Adipocyte (in vitro differentiated cells): Measurements from ENCODE around the gene COQ2.
"Not testable (repeated sequence)": the region's sequence is repeated elsewhere in the genome, so short reads cannot be mapped to it uniquely, and the experiment has no call there.

Experiments used
- DNase-seq: peaks from one replicate; pipeline ENCODE4 v3.0.0-alpha.2; 2015; ENCODE audit warnings: low read depth
- H3K27me3 ChIP-seq: replicated peaks from 2 replicates; pipeline ENCODE4 v1.7.0; 2013; ENCODE audit warnings: mild to moderate bottlenecking, low read length, moderate library complexity; ENCODE audit not compliant: control insufficient read depth, insufficient read depth
- H3K36me3 ChIP-seq: 2 replicates; pipeline ENCODE4 v1.7.0; 2013; ENCODE audit warnings: low read length, mild to moderate bottlenecking, moderate library complexity; ENCODE audit not compliant: control insufficient read depth, insufficient read depth, severe bottlenecking
- H3K4me1 ChIP-seq: 2 replicates; pipeline ENCODE4 v1.7.0; 2013; ENCODE audit warnings: mild to moderate bottlenecking, low read length, moderate library complexity; ENCODE audit not compliant: control insufficient read depth, insufficient read depth
- H3K4me3 ChIP-seq: 2 replicates; pipeline ENCODE4 v1.7.0; 2013; ENCODE audit warnings: mild to moderate bottlenecking, low read length, moderate library complexity
- H3K9ac ChIP-seq: 2 replicates; pipeline ENCODE4 v1.7.0; 2013; ENCODE audit warnings: mild to moderate bottlenecking, low read length, moderate library complexity
- H3K9me3 ChIP-seq: 2 replicates; pipeline ENCODE4 v1.7.0; 2013; ENCODE audit warnings: mild to moderate bottlenecking, low read length, moderate library complexity; ENCODE audit not compliant: control insufficient read depth

COQ2 gene

DNA sequence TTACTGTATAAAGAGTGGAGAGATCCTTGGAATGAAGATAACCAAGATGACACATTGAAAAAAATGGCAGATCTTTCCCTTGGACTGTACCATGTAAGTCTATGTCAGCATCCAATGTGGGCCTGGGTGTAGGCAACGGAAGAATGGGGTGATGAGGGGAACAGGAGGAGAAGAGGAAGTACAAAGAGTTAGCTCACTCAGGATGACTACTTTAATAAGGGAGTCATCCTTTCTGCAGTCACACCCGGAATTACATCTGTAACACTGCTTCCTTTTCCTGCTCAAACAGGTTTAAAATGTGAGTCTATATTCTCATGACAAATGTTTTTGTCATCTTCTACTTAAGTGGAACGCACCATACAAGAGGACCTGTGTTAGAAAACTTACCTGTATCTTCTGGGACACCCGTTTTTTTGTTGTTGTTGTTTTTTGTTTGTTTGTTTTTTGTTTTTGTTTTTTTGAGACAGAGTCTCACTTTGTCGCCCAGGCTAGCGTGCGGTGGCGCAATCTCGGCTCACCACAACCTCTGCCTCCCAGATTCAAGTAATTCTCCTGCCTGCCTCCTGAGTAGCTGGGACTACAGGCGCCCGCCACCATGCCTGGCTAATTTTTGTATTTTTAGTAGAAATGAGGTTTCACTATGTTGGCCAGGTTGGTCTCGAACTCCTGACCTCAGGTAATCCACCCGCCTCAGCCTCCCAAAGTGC, 32.0 kb upstream of the COQ2 start:
- no peak for DNase-seq
- no peaks in the 10 kb centered on the region for H3K27me3 ChIP-seq
- no peaks in the 10 kb centered on the region for H3K36me3 ChIP-seq
- H3K4me3 ChIP-seq: no peak overlapping the region
- no peaks in the 10 kb centered on the region for H3K9me3 ChIP-seq
- H3K9ac ChIP-seq: no peak overlapping the region
- H3K4me1 ChIP-seq: no peaks in the 10 kb centered on the region

DNA sequence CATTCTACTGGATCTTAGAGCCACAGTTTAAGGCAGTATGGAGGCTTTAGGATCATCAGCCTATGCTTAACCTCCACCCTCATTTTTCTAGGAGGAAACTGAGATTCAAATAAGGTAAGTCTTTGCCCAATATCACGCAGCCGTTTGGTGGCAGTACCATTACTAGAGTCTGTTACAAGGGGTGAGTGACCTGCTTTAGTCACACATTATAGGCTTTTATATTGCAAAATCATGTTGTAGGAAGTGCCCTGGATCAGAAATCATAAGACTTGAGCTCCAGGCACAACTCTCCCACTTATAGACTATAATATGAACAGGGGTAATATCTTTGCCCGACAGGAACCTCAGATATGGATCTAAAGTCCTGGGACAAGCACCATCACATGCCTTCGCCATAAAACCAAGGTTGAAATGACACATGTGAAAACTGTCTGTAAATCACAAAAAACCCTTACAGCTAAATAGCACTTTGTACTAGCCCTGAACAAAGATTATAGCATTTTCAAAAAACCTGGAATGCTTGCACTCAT, 30.8 kb upstream of the COQ2 start:
- no peaks in the 10 kb centered on the region for H3K27me3 ChIP-seq
- no peaks in the 10 kb centered on the region for H3K4me1 ChIP-seq
- no peak for DNase-seq
- H3K9ac ChIP-seq: no peak overlapping the region
- H3K9me3 ChIP-seq: no peaks in the 10 kb centered on the region
- no peaks in the 10 kb centered on the region for H3K36me3 ChIP-seq
- H3K4me3 ChIP-seq: no peak overlapping the region

DNA sequence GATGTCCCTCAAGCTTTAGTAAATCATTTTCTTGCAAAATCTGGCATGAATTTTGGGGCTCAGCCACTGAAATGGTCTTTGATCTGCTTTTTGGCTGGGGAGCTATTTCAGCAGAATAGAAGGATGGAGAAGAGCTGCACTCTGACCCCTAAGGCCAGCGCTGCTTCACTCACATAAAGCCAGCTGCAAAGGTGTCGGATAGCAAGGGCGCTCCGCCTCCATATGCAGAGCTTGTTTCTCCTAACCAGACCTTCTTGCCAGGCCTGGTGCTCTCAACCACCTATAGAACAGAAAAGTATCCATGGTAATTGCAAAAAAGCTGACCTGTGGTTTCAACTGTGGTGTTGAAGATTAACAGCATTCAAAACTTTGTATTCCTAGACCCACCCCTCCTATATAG, 24.1 kb upstream of the COQ2 start:
- no peak overlapping the region for H3K4me3 ChIP-seq
- H3K36me3 ChIP-seq: no peaks in the 10 kb centered on the region
- no peaks in the 10 kb centered on the region for H3K27me3 ChIP-seq
- no peak overlapping the region for H3K9ac ChIP-seq
- no peaks in the 10 kb centered on the region for H3K4me1 ChIP-seq
- H3K9me3 ChIP-seq: no peaks in the 10 kb centered on the region
- no peak for DNase-seq

DNA sequence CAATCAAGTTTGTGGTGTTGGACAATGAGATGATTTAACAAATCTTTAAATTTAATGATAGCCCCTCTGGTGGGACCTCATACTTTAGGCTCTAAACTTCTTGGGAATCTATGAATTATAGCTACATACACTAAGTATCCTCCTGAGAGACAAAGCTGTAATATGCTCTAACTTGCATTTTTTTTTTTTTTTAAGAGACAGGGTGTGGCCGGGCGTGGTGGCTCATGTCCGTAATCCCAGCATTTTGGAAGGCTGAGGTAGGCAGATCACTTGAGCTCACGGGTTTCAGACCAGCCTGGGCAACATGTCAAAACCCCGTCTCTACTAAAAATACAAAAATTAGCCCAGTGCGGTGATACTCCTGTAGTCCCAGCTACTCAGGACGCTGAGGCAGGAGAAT, 23.3 kb upstream of the COQ2 start:
- Histone ChIP-seq H3K4me1 (no peaks in the 10 kb centered on the region), H3K9me3 (no peaks in the 10 kb centered on the region), H3K36me3 (no peaks in the 10 kb centered on the region), H3K27me3 (no peaks in the 10 kb centered on the region), H3K4me3 (no peak overlapping the region), H3K9ac (no peak overlapping the region)
- DNase-seq: no peak

DNA sequence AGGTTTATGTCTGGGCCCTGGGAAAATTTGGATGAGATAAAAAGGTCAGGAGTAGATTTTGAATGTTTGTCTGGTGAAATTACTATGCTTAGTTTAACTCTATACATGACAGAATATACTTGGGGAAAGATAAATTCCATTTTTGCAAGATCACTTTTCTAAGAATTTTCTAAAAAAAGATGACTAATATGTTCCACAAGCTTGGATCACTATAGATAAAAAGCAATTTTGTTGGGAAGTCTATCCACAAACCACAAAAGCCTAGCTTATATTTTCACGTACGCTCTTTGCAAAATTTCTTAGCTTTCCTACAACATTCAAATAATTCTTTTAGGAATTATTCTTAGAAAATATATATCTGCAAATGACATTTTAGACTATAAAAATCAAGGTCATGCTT, 20.6 kb upstream of the COQ2 start:
- H3K27me3 ChIP-seq: no peaks in the 10 kb centered on the region
- no peaks in the 10 kb centered on the region for H3K9me3 ChIP-seq
- H3K4me3 ChIP-seq: no peak overlapping the region
- no peak overlapping the region for H3K9ac ChIP-seq
- no peaks in the 10 kb centered on the region for H3K4me1 ChIP-seq
- no peaks in the 10 kb centered on the region for H3K36me3 ChIP-seq
- no peak for DNase-seq

DNA sequence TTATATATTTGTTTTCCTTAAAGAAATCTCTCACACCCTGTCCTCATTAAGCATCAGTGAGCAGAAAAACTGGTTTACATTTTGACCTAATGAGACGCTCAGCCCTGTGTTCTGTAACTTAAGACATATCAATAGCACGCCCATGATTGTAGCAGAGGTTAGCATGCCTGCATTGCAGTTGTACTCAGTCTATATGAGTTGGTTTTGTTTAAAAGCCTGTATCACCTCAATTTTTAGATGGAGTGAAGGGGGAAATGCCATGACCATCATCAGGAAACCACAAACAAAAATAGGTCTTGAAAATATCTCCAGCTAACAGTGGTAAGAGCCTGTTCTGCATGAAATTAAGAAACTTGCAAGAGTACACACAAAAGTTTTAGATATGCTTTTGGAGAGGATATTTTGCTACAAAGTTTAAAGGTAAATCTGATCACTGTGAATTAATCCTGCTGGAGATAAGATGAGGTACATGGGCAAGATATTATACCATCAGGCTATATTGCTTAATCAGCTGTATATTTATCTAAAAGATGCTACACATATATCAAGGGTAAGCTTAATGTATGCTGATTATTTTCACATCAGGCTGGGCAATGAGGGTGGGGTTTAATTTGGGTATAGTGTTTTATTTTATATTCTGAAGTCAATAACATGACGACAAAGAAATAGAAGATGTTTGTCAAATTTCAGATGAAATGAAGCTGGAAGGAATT, 13.1 kb upstream of the COQ2 start:
- no peaks in the 10 kb centered on the region for H3K27me3 ChIP-seq
- H3K36me3 ChIP-seq: no peaks in the 10 kb centered on the region
- DNase-seq: no peak
- H3K9ac ChIP-seq: no peak overlapping the region
- H3K4me1 ChIP-seq: no peaks in the 10 kb centered on the region
- no peak overlapping the region for H3K4me3 ChIP-seq
- no peaks in the 10 kb centered on the region for H3K9me3 ChIP-seq

DNA sequence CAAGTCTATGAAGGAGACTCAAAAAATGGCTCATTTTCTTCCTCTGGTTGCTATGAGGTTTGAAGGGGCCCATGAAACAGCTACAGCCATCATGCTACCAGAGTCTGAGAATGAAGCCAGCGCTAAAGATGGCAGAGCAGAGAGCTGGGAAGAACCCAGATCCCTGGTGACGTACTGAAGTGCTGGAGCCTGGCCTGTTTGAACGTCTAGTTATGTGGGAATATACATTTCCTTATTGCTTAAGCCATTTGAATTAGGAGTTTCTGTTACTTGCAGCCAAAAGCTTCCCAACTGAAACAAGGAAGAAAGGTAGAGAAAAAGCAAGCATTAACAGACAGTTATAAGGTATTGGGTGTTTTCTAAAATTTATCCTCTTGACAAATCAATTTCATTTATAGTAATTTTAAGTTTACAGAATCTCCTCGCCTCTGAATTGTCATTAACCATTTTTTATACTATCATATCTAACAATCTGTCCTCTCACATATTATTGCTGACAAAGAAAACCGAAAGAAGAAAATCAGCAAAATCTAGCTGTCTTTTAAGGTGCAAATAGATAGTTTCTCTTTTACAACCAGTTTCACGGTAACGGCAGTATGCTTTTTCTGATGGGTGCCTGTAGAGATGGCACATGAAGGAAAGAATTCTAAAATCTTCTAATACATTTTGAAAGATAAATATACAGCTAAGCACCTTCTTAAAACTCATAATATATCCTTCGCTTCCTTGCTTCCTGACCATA, 8.9 kb upstream of the COQ2 start:
- no peaks in the 10 kb centered on the region for H3K36me3 ChIP-seq
- H3K27me3 ChIP-seq: no peaks in the 10 kb centered on the region
- DNase-seq: no peak
- no peak overlapping the region for H3K4me3 ChIP-seq
- H3K9ac ChIP-seq: no peak overlapping the region
- H3K4me1 ChIP-seq: no peaks in the 10 kb centered on the region
- H3K9me3 ChIP-seq: no peaks in the 10 kb centered on the region

DNA sequence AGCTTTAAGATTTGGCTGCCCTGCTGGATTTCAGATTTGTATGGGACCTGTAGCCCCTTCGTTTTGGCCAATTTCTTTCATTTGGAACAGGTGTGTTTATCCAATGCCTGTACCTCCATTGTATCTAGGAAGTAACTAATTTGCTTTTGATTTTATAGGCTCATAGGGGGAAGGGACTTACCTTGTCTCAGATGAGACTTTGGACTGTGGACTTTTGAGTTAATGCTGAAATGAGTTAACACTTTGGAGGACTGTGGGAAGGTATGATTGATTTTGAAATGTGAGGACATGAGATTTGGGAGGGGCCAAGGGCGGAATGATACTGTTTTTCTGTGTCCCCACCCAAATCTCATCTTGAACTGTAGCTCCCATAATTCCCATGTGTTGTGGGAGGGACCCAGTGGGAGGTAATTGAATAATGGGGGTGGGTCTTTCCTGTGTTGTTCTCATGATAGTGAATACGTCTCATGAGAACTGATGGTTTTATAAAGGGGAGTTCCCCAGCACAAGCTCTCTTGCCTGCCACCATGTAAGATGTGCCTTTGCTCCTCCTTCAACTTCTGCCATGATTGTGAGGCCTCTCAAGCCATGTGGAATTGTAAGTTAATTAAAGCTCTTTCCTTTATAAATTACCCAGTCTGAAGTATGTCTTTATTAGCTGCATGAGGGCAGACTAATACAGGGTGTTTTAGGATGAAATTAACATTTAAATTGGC, 5.6 kb upstream of the COQ2 start:
- not testable (repeated sequence) for H3K4me1 ChIP-seq, DNase-seq, H3K4me3 ChIP-seq, H3K27me3 ChIP-seq, H3K9ac ChIP-seq, H3K9me3 ChIP-seq, H3K36me3 ChIP-seq

DNA sequence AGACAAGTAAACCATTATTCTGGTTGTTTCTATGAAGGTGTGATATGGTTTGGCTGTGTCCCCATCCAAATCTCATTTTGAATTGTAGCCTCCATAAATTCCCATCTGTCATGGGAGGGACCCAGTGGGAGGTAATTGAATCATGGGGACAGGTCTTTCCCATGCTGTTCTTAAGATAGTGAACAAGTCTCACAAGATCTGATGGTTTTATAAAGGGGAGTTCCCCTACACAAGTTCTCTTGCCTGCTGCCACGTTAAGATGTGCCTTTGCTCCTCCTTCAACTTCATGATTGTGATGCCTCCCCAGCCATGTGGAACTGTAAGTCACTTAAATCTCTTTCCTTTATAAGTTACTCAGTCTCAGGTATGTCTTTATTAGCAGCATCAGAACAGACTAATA, 3.8 kb upstream of the COQ2 start:
- H3K36me3 ChIP-seq, H3K27me3 ChIP-seq: not testable (repeated sequence)

DNA sequence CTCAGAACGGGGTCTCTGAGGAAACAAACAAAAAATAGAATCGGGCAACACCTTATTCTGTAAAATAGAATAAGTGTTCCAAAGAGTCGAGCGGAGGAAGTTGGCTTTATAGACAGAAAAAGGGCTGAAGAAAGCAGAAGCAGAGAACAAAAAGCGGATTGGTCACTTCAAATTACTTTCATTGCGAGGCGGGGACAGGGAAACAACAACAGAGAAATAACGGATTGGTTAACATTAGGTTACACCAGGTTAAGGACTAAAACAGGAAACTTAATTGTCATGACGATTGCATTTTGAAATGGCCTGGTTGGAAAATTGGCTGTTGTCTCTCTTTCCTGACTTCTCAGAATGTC, 433 bp upstream of the COQ2 start:
- peak overlapping the region; percentile 92 for H3K4me3 ChIP-seq
- H3K9ac ChIP-seq: peak overlapping the region; percentile 93
- no peaks in the 10 kb centered on the region for H3K36me3 ChIP-seq
- no peaks in the 10 kb centered on the region for H3K9me3 ChIP-seq
- peaks cover 22% of the 10 kb centered on the region for H3K4me1 ChIP-seq
- peak; percentile 77 for DNase-seq
- H3K27me3 ChIP-seq: no peaks in the 10 kb centered on the region

More for the DNA sequence above, 3.8 kb upstream of the COQ2 start:
- H3K9me3 ChIP-seq, H3K4me3 ChIP-seq, H3K9ac ChIP-seq, DNase-seq: not testable (repeated sequence)
- peaks cover 16% of the 10 kb centered on the region for H3K4me1 ChIP-seq

DNA sequence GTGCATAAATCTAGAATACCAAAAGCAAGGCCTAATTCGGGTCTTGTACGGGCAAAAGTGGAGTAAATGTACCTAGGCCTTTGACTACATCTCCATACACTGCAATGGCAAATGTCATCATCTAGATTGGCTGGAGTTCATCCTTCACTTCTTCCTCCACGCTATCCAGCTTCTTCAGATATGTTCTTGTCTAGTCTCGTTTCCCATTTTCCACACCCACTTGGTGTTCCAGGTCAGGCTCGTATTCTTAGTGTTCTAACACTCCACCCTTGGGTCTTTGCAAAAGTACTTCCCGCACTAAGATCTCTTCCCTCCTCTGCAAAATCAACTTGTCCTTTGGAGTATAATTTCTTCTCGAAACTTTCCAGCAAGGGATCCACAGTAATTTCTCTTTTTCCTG, 1.4 kb downstream of the COQ2 start:
- Histone ChIP-seq H3K4me1 (peaks cover 22% of the 10 kb centered on the region), H3K9me3 (no peaks in the 10 kb centered on the region), H3K36me3 (peaks cover 7% of the 10 kb centered on the region), H3K27me3 (no peaks in the 10 kb centered on the region), H3K9ac (peak overlapping the region; percentile 93), H3K4me3 (no peak overlapping the region)
- DNase-seq: no peak
